Right lobe of liver (tissue), 6 donors: ENCODE data around the gene PIANP. TPM values are rescaled to one million over a fixed set of nuclear protein-coding genes. Genes with fewer than 3 reads are reported as not detected.
"Not testable (repeated sequence)": the region's sequence is repeated elsewhere in the genome, so short reads cannot be mapped to it uniquely, and the experiment has no call there.

Experiments
- ATAC-seq, 4 donors: fragments of 200-7000 bp; cut with Tn5 transposase; one replicate each; pipeline ENCODE4 v1.9.1; 2020; ENCODE audit warnings: mild to moderate bottlenecking in 4 of 4, moderate library complexity in 4 of 4
- DNase-seq, 3 donors: peaks; one replicate each; pipeline ENCODE4 v3.0.0-alpha.2; 2020
- H3K27ac ChIP-seq, 3 donors: fragments of 200-600 bp; one replicate each; pipeline ENCODE4 v1.8.0; 2022
- H3K27me3 ChIP-seq, 2 donors: fragments of 200-600 bp; one replicate each; pipeline ENCODE4 v1.8.0; 2022
- H3K36me3 ChIP-seq, 4 donors: fragments of 200-600 bp; sonication (generic) in 1 of 4; one replicate each; pipeline versions ENCODE4 v1.5.1 to v1.8.0; 2017 to 2022; ENCODE audit warnings: control low read depth in 1 of 4
- H3K4me1 ChIP-seq, 4 donors: fragments of 200-600 bp; sonication (generic) in 1 of 4; one replicate each; pipeline versions ENCODE4 v1.5.1 to v1.8.0; 2017 to 2022; ENCODE audit warnings: control low read depth in 1 of 4
- H3K4me3 ChIP-seq, 3 donors: fragments of 200-600 bp; one replicate each; pipeline ENCODE4 v1.8.0; 2022
- H3K9me3 ChIP-seq, 4 donors: fragments of 200-600 bp; sonication (generic) in 1 of 4; one replicate each; pipeline versions ENCODE4 v1.5.1 to v1.8.0; 2017 to 2022; ENCODE audit warnings: control low read depth in 1 of 4
- POLR2A ChIP-seq: fragments of 450-650 bp; IDR thresholded peaks from one replicate; pipeline ENCODE4 v1.6.1; 2017; ENCODE audit warnings: antibody characterized with exemption, mild to moderate bottlenecking
- WGBS: methylation state at CpG from one replicate; pipeline ENCODE4 v1.1.6; 2018; ENCODE audit warnings: low coverage, low lambda C conversion rate; ENCODE audit not compliant: insufficient coverage; ENCODE audit errors: missing lambda C conversion rate; 5-methylcytosine and 5-hydroxymethylcytosine counted together
- intact Hi-C, 2 donors: fragments of 100-400 bp; cut with DNase I; formaldehyde crosslinking; loops; one replicate each; pipeline versions ENCODE4 v1.11.2 to v1.14.1; 2022
- total RNA-seq, 6 experiments: library from RNA; depleted of rRNA in 2 of 6; stranded (reverse); fragments of >200 nt in 2 of 6; fragmentation: NEBNext Ultra II Directional in 3 of 6; extraction: Animal tissue kit (Norgen Biotek cat#: 25700) in 3 of 6; gene quantifications; one replicate each; pipeline versions ENCODE4 v1.1.0 to v1.2.4, GENCODE V29; 2016 to 2023
- TF ChIP-seq, protein P1 (sequence below), 4 donors: fragments of 200-600 bp in 3 of 4; fragments of 450-650 bp in 1 of 4; IDR thresholded peaks; one replicate each; pipeline versions ENCODE4 v1.5.1 to v1.8.0; 2016 to 2022; ENCODE audit warnings: antibody characterized with exemption in 4 of 4, mild to moderate bottlenecking in 2 of 4
- donor health status: DM: no; HTN: yes; CAD: no.
- donor health status: DM: no; HTN: no; CAD: no.
- donor health status: DM: no; HTN: no; CAD: no.
- donor health status: DM: no; HTN: yes; CAD: no.
- donor health status: DM: no; HTN: yes; CAD: no.

Gene PIANP
- total RNA-seq, 6 experiments from 2014 or later: not detected

DNA sequence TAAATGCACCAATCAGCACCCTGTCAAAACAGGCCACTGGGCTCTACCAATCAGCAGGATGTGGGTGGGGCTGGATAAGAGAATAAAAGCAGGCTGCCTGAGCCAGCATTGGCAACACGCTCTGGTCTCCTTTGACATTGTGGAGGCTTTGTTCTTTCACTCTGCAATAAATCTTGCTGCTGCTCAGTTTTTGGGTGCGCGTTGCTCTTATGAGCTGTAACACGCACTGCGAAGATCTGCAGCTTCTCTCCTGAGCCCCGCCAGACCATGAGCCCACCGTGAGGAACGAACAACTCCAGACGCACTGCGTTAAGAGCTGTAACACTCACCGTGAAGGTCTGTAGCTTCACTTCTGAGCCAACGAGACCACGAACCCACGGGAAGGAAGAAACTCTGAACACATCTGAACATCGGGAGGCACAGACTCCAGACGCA, 8.4 kb upstream of the PIANP start:
- 88% methylated on average over 8 of the region's 16 CpGs for WGBS
- Histone ChIP-seq H3K4me1 (no peaks in the 10 kb centered on the region), H3K27me3 (no peaks in the 10 kb centered on the region), H3K4me3 (no peak overlapping the region), H3K36me3 (no peaks in the 10 kb centered on the region), H3K9me3 (no peaks in the 10 kb centered on the region), H3K27ac (no peak overlapping the region)
- DNase-seq (no peak), ATAC-seq (no peak)
- intact Hi-C loops: no loop called here
- TF ChIP-seq, protein P1, sequence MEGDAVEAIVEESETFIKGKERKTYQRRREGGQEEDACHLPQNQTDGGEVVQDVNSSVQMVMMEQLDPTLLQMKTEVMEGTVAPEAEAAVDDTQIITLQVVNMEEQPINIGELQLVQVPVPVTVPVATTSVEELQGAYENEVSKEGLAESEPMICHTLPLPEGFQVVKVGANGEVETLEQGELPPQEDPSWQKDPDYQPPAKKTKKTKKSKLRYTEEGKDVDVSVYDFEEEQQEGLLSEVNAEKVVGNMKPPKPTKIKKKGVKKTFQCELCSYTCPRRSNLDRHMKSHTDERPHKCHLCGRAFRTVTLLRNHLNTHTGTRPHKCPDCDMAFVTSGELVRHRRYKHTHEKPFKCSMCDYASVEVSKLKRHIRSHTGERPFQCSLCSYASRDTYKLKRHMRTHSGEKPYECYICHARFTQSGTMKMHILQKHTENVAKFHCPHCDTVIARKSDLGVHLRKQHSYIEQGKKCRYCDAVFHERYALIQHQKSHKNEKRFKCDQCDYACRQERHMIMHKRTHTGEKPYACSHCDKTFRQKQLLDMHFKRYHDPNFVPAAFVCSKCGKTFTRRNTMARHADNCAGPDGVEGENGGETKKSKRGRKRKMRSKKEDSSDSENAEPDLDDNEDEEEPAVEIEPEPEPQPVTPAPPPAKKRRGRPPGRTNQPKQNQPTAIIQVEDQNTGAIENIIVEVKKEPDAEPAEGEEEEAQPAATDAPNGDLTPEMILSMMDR (IDR thresholded peaks at IDR 0.05): no peak
- TF ChIP-seq POLR2A: no peak

DNA sequence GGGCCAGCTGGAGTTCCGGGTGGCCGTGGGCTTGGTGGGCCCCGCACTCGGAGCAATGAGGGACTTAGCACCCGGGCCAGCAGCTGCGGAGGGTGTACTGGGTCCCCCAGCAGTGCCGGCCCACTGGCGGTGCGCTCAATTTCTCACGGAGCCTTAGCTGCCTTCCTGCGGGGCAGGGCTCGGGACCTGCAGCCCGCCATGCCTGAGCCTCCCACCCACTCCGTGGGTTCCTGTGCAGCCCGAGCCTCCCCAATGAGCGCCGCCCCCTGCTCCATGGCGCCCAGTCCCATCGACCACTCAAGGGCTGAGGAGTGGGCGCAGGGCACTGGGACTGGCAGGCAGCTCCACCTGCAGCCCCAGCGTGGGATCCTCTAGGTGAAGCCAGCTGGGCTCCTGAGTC, 7.7 kb upstream of the PIANP start:
- WGBS: 0% methylated on average over 1 of the region's 21 CpGs
- H3K27me3 ChIP-seq, intact Hi-C loops, H3K9me3 ChIP-seq, H3K36me3 ChIP-seq, DNase-seq, H3K4me1 ChIP-seq, H3K4me3 ChIP-seq, ATAC-seq, H3K27ac ChIP-seq: not testable (repeated sequence)

DNA sequence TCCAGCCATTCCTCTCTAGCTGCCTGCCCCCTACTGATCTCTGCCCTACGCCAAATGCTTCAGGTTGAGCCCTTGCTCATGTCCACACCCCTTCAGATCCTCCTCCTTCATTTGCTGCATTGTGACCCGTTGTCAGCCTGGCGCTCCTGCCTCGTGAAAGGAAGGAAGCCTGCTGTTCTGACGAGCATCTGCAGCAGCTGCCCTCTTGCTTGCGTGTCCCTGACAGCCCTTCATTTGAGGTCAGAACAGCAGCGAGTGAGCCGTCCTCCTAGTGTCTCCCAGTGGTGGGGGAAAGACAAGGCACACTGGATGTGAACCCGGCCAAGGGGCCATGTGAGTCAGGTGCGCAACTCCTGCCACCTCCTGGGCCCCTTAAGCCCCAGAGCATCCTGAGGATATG, 3.0 kb upstream of the PIANP start:
- Histone ChIP-seq H3K27me3 (peaks cover 6 to 11% of the 10 kb centered on the region in 2 donors), H3K4me3 (no peak overlapping the region), H3K4me1 (peaks cover 0 to 5% (median 0%) of the 10 kb centered on the region in 4 donors), H3K9me3 (no peaks in the 10 kb centered on the region), H3K27ac (no peak overlapping the region), H3K36me3 (no peaks in the 10 kb centered on the region)
- 3% methylated on average over 6 of the region's 10 CpGs for WGBS
- intact Hi-C loops: no loop called here
- TF ChIP-seq POLR2A: no peak
- TF ChIP-seq, protein P1 (IDR thresholded peaks at IDR 0.05): no peak
- ATAC-seq: no peak
- no peak for DNase-seq

DNA sequence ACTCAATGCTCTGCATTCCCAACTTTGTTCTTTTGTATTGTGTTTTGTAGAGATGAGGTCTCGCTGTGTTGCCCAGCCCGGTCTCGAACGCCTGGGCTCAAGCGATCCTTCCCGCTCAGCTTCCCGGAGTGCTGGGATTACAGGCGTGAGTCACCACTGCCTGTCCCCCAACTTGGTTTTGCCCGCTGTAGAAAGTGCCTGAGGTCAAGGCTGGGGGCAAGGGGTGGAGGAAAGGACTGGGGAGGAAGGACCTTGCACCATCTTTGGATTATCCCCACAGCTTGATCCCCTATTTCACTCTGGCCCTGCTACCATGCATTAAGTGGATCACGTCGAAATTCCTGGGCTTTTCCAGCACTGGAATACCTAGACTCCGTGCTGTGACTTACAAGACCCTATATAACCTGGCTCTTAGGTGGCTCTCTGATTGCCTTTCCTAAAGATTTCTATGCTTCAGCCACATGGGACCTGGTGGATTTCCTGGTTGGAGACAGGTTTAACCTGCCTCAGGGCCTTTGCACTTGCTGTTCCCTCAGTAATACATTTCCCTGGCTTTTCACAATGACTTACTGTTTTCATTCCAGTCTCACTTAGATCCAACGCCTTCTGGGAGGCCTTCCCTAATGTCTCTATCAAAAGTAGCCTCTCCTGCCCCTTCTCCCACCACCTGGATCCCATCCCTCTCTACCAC, 608 bp upstream of the PIANP start:
- no peak for DNase-seq

More for the DNA sequence above, 608 bp upstream of the PIANP start:
- H3K36me3 ChIP-seq: no peaks in the 10 kb centered on the region
- H3K27me3 ChIP-seq: peaks cover 6 to 11% of the 10 kb centered on the region in 2 donors
- 24% methylated on average over 5 of the region's 13 CpGs for WGBS
- no peak for ATAC-seq
- no peak for TF ChIP-seq POLR2A
- TF ChIP-seq, protein P1 (IDR thresholded peaks at IDR 0.05): no peak
- no peak overlapping the region for H3K4me3 ChIP-seq
- intact Hi-C loops: no loop called here
- H3K4me1 ChIP-seq: peaks cover 0 to 5% (median 0%) of the 10 kb centered on the region in 4 donors
- H3K9me3 ChIP-seq: no peaks in the 10 kb centered on the region
- H3K27ac ChIP-seq: no peak overlapping the region
